HEK293T (cell line): ENCODE results near the gene ERC1.

ENCODE experiments used
- CTCF ChIA-PET: fragments of 350-600 bp; formaldehyde crosslinking; extraction: SDS; loops from one replicate; lab custom pipeline; 2021; ENCODE audit warnings: antibody characterized with exemption, inconsistent platforms; lab: Yijun Ruan, JAX
- POLR2A ChIA-PET: fragments of 350-600 bp; formaldehyde crosslinking; extraction: SDS; loops from one replicate; lab custom pipeline; 2020; ENCODE audit warnings: antibody characterized with exemption, inconsistent platforms; lab: Yijun Ruan, JAX
- DNase-seq: peaks from one replicate; pipeline ENCODE4 v3.0.0; 2012; ENCODE audit warnings: mixed read lengths; ENCODE audit errors: extremely low spot score
- ARNT ChIP-seq: fragments of 450-650 bp; IDR thresholded peaks from 2 replicates; pipeline ENCODE4 v1.6.1; 2017; ENCODE audit warnings: mild to moderate bottlenecking
- BHLHE40 ChIP-seq: fragments of 450-650 bp; IDR thresholded peaks from 2 replicates; pipeline ENCODE4 v1.6.1; 2016; ENCODE audit warnings: mild to moderate bottlenecking, moderate library complexity, borderline replicate concordance
- CTBP1 ChIP-seq: fragments of 450-650 bp; IDR thresholded peaks from 2 replicates; pipeline ENCODE4 v1.6.1; 2016; ENCODE audit warnings: borderline replicate concordance
- ELF4 ChIP-seq: fragments of 450-650 bp; IDR thresholded peaks from 2 replicates; pipeline ENCODE4 v1.6.1; 2017; ENCODE audit warnings: antibody characterized with exemption
- FOXA1 ChIP-seq: fragments of 450-650 bp; IDR thresholded peaks from 2 replicates; pipeline ENCODE4 v1.6.1; 2016; ENCODE audit warnings: mild to moderate bottlenecking
- FOXK2 ChIP-seq: fragments of 450-650 bp; IDR thresholded peaks from 2 replicates; pipeline ENCODE4 v1.6.1; 2016; ENCODE audit warnings: mild to moderate bottlenecking
- FOXM1 ChIP-seq: fragments of 450-650 bp; IDR thresholded peaks from 2 replicates; pipeline ENCODE4 v1.6.1; 2017; ENCODE audit warnings: mild to moderate bottlenecking, borderline replicate concordance
- HDGF ChIP-seq: fragments of 450-650 bp; IDR thresholded peaks from 2 replicates; pipeline ENCODE4 v1.6.1; 2017; ENCODE audit warnings: antibody characterized with exemption, borderline replicate concordance
- L3MBTL2 ChIP-seq: fragments of 450-650 bp; conservative IDR thresholded peaks from 2 replicates; pipeline ENCODE4 v1.6.1; 2016; ENCODE audit warnings: mild to moderate bottlenecking
- LEF1 ChIP-seq: fragments of 450-650 bp; IDR thresholded peaks from 2 replicates; pipeline ENCODE4 v1.6.1; 2017; ENCODE audit warnings: mild to moderate bottlenecking, borderline replicate concordance
- NFRKB ChIP-seq: fragments of 450-650 bp; IDR thresholded peaks from 2 replicates; pipeline ENCODE4 v1.6.1; 2016; ENCODE audit warnings: mild to moderate bottlenecking, moderate library complexity
- PKNOX1 ChIP-seq: fragments of 450-650 bp; IDR thresholded peaks from 2 replicates; pipeline ENCODE4 v1.6.1; 2016
- SP1 ChIP-seq: fragments of 450-650 bp; IDR thresholded peaks from 2 replicates; pipeline ENCODE4 v1.6.1; 2017
- SUZ12 ChIP-seq: fragments of 450-650 bp; IDR thresholded peaks from 2 replicates; pipeline ENCODE4 v1.6.1; 2016; ENCODE audit warnings: mild to moderate bottlenecking
- TARDBP ChIP-seq: fragments of 450-650 bp; IDR thresholded peaks from 2 replicates; pipeline ENCODE4 v1.6.1; 2016
- ZNF384 ChIP-seq: fragments of 450-650 bp; IDR thresholded peaks from 2 replicates; pipeline ENCODE4 v1.6.1; 2016

Gene ERC1

DNA sequence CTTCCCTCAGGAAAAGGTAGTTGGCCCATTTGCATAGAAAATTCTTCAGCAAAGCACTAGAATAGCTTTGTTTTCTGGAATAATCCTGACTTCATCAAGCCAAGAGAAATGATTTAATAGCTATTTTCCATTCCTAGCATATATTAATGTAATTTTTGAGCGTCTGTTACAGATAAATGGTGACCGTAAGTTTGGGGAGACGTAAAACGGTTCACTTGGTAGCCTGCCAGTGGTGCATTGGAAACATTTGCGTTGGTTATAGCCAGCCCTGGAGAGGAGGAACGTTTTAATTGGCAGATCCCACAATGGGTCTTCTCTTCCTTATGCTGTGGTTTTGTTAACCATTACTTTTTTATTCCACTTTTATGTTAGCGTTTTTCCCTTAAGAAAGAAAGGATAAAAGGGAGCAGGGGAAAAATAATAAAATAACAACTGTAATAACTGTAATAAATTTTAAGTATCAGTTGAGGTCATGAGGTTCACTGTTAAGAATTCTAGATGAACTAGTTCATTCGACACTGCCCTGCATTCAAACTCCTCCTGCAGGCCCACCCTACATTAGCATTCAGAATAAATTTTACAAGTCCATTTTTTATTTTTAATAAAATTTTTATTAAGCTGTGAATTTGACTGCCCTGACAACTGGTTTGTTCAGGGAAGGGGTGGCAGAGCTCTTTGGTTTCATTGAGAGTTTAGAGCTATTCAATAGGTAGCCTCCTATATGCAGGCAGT, 300.7 kb downstream of the ERC1 start:
- DNase-seq: no peak
- CTCF ChIA-PET: interaction anchor here (1.0 kb wide), 1 partner anchor 174 kb away, joined by 3 read pairs; no protein-coding TSS in a partner anchor
- TF ChIP-seq L3MBTL2: no peak
- POLR2A ChIA-PET: no interaction called here

DNA sequence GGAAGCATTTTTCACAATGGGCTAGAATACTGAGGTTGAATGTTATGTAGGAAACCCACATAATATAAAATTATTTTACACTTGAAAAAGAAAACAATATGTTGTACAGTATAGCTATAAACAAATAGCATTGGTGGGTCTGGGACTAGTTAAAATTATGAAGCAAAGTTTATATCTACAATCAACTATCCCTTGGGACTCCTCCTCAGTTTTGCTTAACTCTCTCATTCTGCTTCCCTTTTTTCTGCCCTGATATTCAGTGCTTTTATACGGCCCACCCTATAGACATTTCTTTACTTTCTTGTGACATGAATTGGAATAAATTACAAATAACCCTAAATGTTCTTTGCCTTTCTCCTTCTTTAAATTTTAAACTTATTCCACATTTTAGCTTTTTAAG, 302.9 kb downstream of the ERC1 start:
- ChIA-PET POLR2A (no interaction called here), CTCF (no interaction called here)
- no peak for DNase-seq
- TF ChIP-seq L3MBTL2 (no peak), ZNF384 (no peak), ELF4 (no peak), FOXM1 (no peak), SUZ12 (no peak), CTBP1 (no peak), ARNT (no peak), BHLHE40 (no peak), LEF1 (no peak), FOXA1 (no peak), PKNOX1 (no peak), FOXK2 (no peak)

DNA sequence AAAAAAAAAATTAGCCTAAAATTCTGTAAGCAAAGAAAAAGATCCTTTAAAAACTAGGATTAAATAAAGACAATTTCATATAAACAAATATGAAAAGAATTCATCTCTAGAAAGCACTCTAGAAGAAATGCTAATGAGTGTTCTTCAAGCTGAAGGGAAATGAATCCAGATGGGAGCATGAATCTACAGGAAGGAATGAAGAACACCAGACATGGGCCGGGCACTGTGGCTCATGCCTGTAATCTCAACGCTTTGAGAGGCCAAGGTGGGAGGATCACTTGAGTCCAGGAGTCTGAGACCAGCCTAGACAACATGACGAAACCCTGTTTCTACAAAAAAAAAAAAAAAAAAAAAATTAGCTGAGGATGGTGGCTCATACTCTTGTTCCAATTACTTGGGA, 306.2 kb downstream of the ERC1 start:
- no peak for DNase-seq
- ChIA-PET POLR2A (no interaction called here), CTCF (no interaction called here)
- no peak for TF ChIP-seq SUZ12
- TF ChIP-seq NFRKB: no peak
- TF ChIP-seq HDGF: no peak
- TF ChIP-seq ARNT: no peak
- no peak for TF ChIP-seq CTBP1
- TF ChIP-seq BHLHE40: no peak
- no peak for TF ChIP-seq SP1
- no peak for TF ChIP-seq FOXM1
- TF ChIP-seq PKNOX1: no peak
- TF ChIP-seq ELF4: no peak
- no peak for TF ChIP-seq FOXK2
- no peak for TF ChIP-seq ZNF384

DNA sequence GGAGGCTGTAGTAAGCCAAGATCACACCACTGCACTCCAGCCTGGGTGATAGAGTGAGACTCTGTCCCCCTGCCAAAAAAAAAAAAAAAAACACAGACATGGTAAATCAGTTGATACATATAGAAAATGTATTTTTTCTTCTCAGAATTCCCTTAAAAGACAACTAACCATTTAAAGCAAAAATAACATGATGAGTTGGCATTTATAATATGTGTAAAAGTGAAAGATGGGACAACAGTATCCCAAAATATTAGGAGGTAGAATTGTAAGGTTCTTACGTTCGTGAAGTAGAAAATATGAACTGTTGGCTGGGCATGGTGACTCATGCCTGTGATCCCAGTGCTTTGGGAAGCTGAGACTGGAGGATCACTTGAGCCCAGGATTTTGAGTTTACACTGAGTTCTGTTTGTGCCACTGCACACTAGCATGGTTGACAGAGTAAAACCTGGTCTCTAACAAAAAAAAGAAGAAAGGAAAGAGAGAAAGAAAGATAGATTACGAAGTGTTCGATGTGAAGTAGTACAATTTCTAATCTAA, 306.7 kb downstream of the ERC1 start:
- ChIA-PET CTCF (no interaction called here), POLR2A (no interaction called here)
- TF ChIP-seq SP1: no peak
- no peak for TF ChIP-seq FOXM1
- no peak for TF ChIP-seq SUZ12
- TF ChIP-seq ELF4: no peak
- TF ChIP-seq CTBP1: no peak
- TF ChIP-seq ARNT: no peak
- no peak for TF ChIP-seq NFRKB
- no peak for TF ChIP-seq L3MBTL2
- TF ChIP-seq LEF1: no peak
- TF ChIP-seq TARDBP: no peak
- no peak for TF ChIP-seq ZNF384
- no peak for TF ChIP-seq PKNOX1
- TF ChIP-seq BHLHE40: no peak
- DNase-seq: no peak

GRCh38 chr12:1300460-1300859, 309.4 kb downstream of the ERC1 start:
- ChIA-PET CTCF (interaction anchor here (0.5 to 0.6 kb wide), 2 partner anchors 483 to 1056 kb away, joined by 3 to 4 read pairs; no protein-coding TSS in a partner anchor), POLR2A (no interaction called here)
- TF ChIP-seq LEF1 (no peak), HDGF (no peak), ELF4 (no peak), SP1 (no peak), FOXK2 (no peak), FOXA1 (no peak), BHLHE40 (no peak), FOXM1 (no peak), ARNT (no peak)
- DNase-seq: no peak

GRCh38 chr12:1302201-1302870, 311.3 kb downstream of the ERC1 start:
- POLR2A ChIA-PET: no interaction called here
- DNase-seq: no peak
- CTCF ChIA-PET: interaction anchor here (1.4 kb wide), 1 partner anchor 184 kb away, joined by 5 read pairs; no protein-coding TSS in a partner anchor
- TF ChIP-seq HDGF (no peak), SUZ12 (no peak), CTBP1 (no peak), SP1 (no peak), TARDBP (no peak), FOXK2 (no peak), FOXA1 (no peak), NFRKB (no peak), BHLHE40 (no peak), ELF4 (no peak), ZNF384 (no peak), FOXM1 (no peak), ARNT (no peak), LEF1 (no peak)
